SK-N-SH (cell line): ENCODE measurements around the gene MAD1L1. TPM values are rescaled to one million over a fixed set of nuclear protein-coding genes. Genes with fewer than 3 reads are reported as not detected.

Source experiments
- CTCF ChIA-PET: fragments of 300-600, 350-600 bp; formaldehyde crosslinking; extraction: SDS; loops from one replicate; lab custom pipeline; 2021; lab: Yijun Ruan, JAX
- POLR2A ChIA-PET: fragments of 350-600 bp; sonication (Branson Sonifier 250); formaldehyde crosslinking; extraction: SDS; loops from one replicate; lab custom pipeline; 2020; ENCODE audit warnings: antibody characterized with exemption, inconsistent platforms; lab: Yijun Ruan, JAX
- DNase-seq: peaks from one replicate; pipeline ENCODE4 v3.0.0; 2012
- H2AFZ ChIP-seq: fragments of 200-600 bp; sonication (generic); 2 replicates; pipeline ENCODE4 v1.8.1; 2016; ENCODE audit warnings: antibody characterized with exemption, mild to moderate bottlenecking, low read depth
- H3F3A ChIP-seq: fragments of 200-600 bp; sonication (generic); replicated peaks from 2 replicates; pipeline ENCODE3; 2016; ENCODE audit warnings: antibody characterized with exemption, mild to moderate bottlenecking; ENCODE audit not compliant: insufficient read depth
- H3K27ac ChIP-seq, 2 experiments: fragments of 200-500 bp in 1 of 2; fragments of 200-600 bp in 1 of 2; sonication (Bioruptor generic) in 1 of 2; sonication (generic), shearing (Covaris generic) in 1 of 2; 2 replicates each; pipeline versions ENCODE4 v1.5.1 to v1.6.1; 2014 to 2016; ENCODE audit warnings: low read depth in 2 of 2, inconsistent platforms in 1 of 2, low read length in 1 of 2, mild to moderate bottlenecking in 1 of 2, mixed read lengths in 1 of 2
- H3K27me3 ChIP-seq: fragments of 200-600 bp; sonication (generic), shearing (Covaris generic); 2 replicates; pipeline ENCODE4 v1.6.1; 2016; ENCODE audit warnings: mixed run types; ENCODE audit not compliant: insufficient read depth
- H3K36me3 ChIP-seq, 2 experiments: fragments of 200-500 bp in 1 of 2; fragments of 200-600 bp in 1 of 2; sonication (Bioruptor generic) in 1 of 2; sonication (generic) in 1 of 2; replicated peaks in 1 of 2; 2 replicates each; pipeline versions ENCODE3 to v1.5.1; 2014 to 2016; ENCODE audit warnings: low read length in 1 of 2, mild to moderate bottlenecking in 1 of 2; ENCODE audit not compliant: insufficient read depth in 2 of 2, control insufficient read depth in 1 of 2
- H3K4me1 ChIP-seq, 2 experiments: fragments of 200-500 bp in 1 of 2; fragments of 200-600 bp in 1 of 2; sonication (Bioruptor generic) in 1 of 2; sonication (generic), shearing (Covaris generic) in 1 of 2; 2 replicates each; pipeline versions ENCODE4 v1.5.1 to v1.6.1; 2014 to 2016; ENCODE audit warnings: low read depth in 1 of 2, low read length in 1 of 2, mixed run types in 1 of 2; ENCODE audit not compliant: insufficient read depth in 2 of 2, control insufficient read depth in 1 of 2
- H3K4me2 ChIP-seq: fragments of 200-600 bp; sonication (generic), shearing (Covaris generic); 2 replicates; pipeline ENCODE4 v1.6.1; 2017; ENCODE audit warnings: mixed run types
- H3K4me3 ChIP-seq, 2 experiments: fragments of 200-500 bp in 1 of 2; fragments of 200-600 bp in 1 of 2; sonication (Bioruptor generic) in 1 of 2; sonication (generic), shearing (Covaris generic) in 1 of 2; 2 replicates each; pipeline versions ENCODE4 v1.5.1 to v1.8.1; 2014 to 2016; ENCODE audit warnings: low read depth in 2 of 2, inconsistent platforms in 1 of 2, low read length in 1 of 2, mild to moderate bottlenecking in 1 of 2, mixed read lengths in 1 of 2, moderate library complexity in 1 of 2
- H3K79me2 ChIP-seq: fragments of 200-600 bp; sonication (generic); 2 replicates; pipeline ENCODE4 v1.8.1; 2017; ENCODE audit warnings: mild to moderate bottlenecking; ENCODE audit not compliant: insufficient read depth
- H3K9ac ChIP-seq: fragments of 200-600 bp; sonication (generic); 2 replicates; pipeline ENCODE4 v1.6.1; 2017; ENCODE audit warnings: mixed run types
- H3K9me2 ChIP-seq: fragments of 200-600 bp; sonication (generic); 2 replicates; pipeline ENCODE4 v1.6.1; 2017; ENCODE audit warnings: mixed run types
- H3K9me3 ChIP-seq: fragments of 200-600 bp; sonication (generic); 2 replicates; pipeline ENCODE4 v1.6.1; 2017; ENCODE audit warnings: mixed run types, mild to moderate bottlenecking, moderate library complexity
- H4K20me1 ChIP-seq: fragments of 200-600 bp; sonication (generic); 2 replicates; pipeline ENCODE4 v1.6.1; 2017; ENCODE audit warnings: mild to moderate bottlenecking, mixed run types; ENCODE audit not compliant: insufficient read depth
- ELF1 ChIP-seq: IDR thresholded peaks from 2 replicates; pipeline ENCODE4 v1.4.0; 2012
- EZH2phosphoT487 ChIP-seq: fragments of 200-600 bp; sonication (generic); IDR thresholded peaks from 2 replicates; pipeline ENCODE4 v1.6.1; 2017; ENCODE audit warnings: low read depth, mixed run types, mild to moderate bottlenecking, antibody characterized with exemption, moderate library complexity, borderline replicate concordance
- FOSL2 ChIP-seq: IDR thresholded peaks from 2 replicates; pipeline ENCODE4 v1.4.0; 2012; ENCODE audit warnings: low read depth, mild to moderate bottlenecking, moderate library complexity, borderline replicate concordance
- FOXJ3 ChIP-seq: sonication (generic); formaldehyde crosslinking; IDR thresholded peaks from 2 replicates; pipeline ENCODE4 v1.5.1; 2020; ENCODE audit warnings: mild to moderate bottlenecking, missing genetic modification reagents
- GABPA ChIP-seq: IDR thresholded peaks from 2 replicates; pipeline ENCODE4 v1.4.0; 2012; ENCODE audit warnings: low read depth, mild to moderate bottlenecking
- GATA2 ChIP-seq: sonication (generic); formaldehyde crosslinking; IDR thresholded peaks from 2 replicates; pipeline ENCODE4 v1.5.0; 2020; ENCODE audit warnings: mild to moderate bottlenecking, missing genetic modification reagents
- JUND ChIP-seq: IDR thresholded peaks from 2 replicates; pipeline ENCODE4 v1.4.0; 2012
- MEF2A ChIP-seq: IDR thresholded peaks from 2 replicates; pipeline ENCODE4 v1.4.0; 2012; ENCODE audit warnings: low read depth, borderline replicate concordance
- MXI1 ChIP-seq: IDR thresholded peaks from 2 replicates; pipeline ENCODE4 v1.6.1; 2012; ENCODE audit warnings: mild to moderate bottlenecking, low read depth, low read length, improper control_type of control experiment
- NFIC ChIP-seq: IDR thresholded peaks from 2 replicates; pipeline ENCODE4 v1.4.0; 2012; ENCODE audit warnings: borderline replicate concordance
- POLR2AphosphoS5 ChIP-seq: IDR thresholded peaks from 2 replicates; pipeline ENCODE4 v1.6.1; 2012; ENCODE audit warnings: low read depth, low read length
- RAD21 ChIP-seq: IDR thresholded peaks from 2 replicates; pipeline ENCODE4 v1.6.1; 2012; ENCODE audit warnings: mild to moderate bottlenecking, low read length
- SIN3A ChIP-seq: IDR thresholded peaks from 2 replicates; pipeline ENCODE4 v1.6.1; 2012; ENCODE audit warnings: low read depth, mild to moderate bottlenecking, low read length, moderate library complexity, borderline replicate concordance
- TEAD4 ChIP-seq: IDR thresholded peaks from 2 replicates; pipeline ENCODE4 v1.4.0; 2012; ENCODE audit warnings: mild to moderate bottlenecking, borderline replicate concordance; ENCODE audit not compliant: insufficient read depth
- YY1 ChIP-seq: IDR thresholded peaks from 2 replicates; pipeline ENCODE4 v1.4.0; 2012; ENCODE audit warnings: low read depth, mild to moderate bottlenecking
- WGBS: methylation state at CpG from one replicate; pipeline ENCODE4 v1.1.6; 2017; ENCODE audit warnings: low lambda C conversion rate; 5-methylcytosine and 5-hydroxymethylcytosine counted together
- polyA plus RNA-seq, 3 experiments: library from polyadenylated mRNA; depleted of rRNA; stranded (reverse); fragments of >200 nt; gene quantifications; 2 replicates each; pipeline ENCODE4 v1.2.3, GENCODE V29; 2012
- TF ChIP-seq, protein P1 (sequence below): IDR thresholded peaks from 2 replicates; pipeline ENCODE4 v1.6.1; 2012; ENCODE audit warnings: mild to moderate bottlenecking, low read depth, low read length, moderate library complexity
- TF ChIP-seq, protein P2 (sequence below): fragments of 150-350 bp; IDR thresholded peaks from 2 replicates; pipeline ENCODE4 v1.6.1; 2017; ENCODE audit warnings: antibody characterized with exemption, low read length, low read depth, borderline replicate concordance
- TF ChIP-seq, protein P3 (sequence below): IDR thresholded peaks from 2 replicates; pipeline ENCODE4; 2012
- TF ChIP-seq, protein P4 (sequence below): IDR thresholded peaks from 2 replicates; pipeline ENCODE4 v1.4.0; 2012; ENCODE audit warnings: low read depth, borderline replicate concordance
- TF ChIP-seq, protein P5 (sequence below): fragments of 150-350 bp; IDR thresholded peaks from 2 replicates; pipeline ENCODE4 v1.6.1; 2016; ENCODE audit warnings: mild to moderate bottlenecking, low read depth, low read length

The MAD1L1 gene
- polyA plus RNA-seq, 1 of the 3 experiments (the other 2 are of a cell fraction) = 46.2 TPM

DNA sequence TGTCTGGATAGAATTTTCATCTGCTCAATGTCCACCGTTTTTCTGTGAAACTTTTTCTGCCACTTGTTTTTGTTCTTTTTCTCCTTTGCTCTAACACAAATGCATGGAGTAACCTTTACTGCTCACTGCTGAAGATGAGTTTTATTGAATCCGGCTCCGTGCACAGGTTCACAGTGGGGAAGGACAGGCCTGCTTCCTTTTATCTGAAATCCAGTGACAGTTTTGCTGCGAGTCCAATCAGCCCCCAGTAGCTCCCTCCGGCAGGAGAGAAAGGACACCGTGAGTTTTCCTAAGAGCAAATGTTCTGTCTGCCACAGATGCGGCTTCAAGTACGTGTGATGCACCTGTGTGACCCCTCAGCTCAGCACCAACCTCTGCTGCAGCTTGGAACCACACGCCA is 246.8 kb downstream of the MAD1L1 start (continued):
- TF ChIP-seq, protein P1, sequence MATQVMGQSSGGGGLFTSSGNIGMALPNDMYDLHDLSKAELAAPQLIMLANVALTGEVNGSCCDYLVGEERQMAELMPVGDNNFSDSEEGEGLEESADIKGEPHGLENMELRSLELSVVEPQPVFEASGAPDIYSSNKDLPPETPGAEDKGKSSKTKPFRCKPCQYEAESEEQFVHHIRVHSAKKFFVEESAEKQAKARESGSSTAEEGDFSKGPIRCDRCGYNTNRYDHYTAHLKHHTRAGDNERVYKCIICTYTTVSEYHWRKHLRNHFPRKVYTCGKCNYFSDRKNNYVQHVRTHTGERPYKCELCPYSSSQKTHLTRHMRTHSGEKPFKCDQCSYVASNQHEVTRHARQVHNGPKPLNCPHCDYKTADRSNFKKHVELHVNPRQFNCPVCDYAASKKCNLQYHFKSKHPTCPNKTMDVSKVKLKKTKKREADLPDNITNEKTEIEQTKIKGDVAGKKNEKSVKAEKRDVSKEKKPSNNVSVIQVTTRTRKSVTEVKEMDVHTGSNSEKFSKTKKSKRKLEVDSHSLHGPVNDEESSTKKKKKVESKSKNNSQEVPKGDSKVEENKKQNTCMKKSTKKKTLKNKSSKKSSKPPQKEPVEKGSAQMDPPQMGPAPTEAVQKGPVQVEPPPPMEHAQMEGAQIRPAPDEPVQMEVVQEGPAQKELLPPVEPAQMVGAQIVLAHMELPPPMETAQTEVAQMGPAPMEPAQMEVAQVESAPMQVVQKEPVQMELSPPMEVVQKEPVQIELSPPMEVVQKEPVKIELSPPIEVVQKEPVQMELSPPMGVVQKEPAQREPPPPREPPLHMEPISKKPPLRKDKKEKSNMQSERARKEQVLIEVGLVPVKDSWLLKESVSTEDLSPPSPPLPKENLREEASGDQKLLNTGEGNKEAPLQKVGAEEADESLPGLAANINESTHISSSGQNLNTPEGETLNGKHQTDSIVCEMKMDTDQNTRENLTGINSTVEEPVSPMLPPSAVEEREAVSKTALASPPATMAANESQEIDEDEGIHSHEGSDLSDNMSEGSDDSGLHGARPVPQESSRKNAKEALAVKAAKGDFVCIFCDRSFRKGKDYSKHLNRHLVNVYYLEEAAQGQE = no peak
- no peak for TF ChIP-seq MXI1
- no peak for TF ChIP-seq SIN3A
- TF ChIP-seq FOSL2 = no peak
- TF ChIP-seq YY1 = no peak
- no peak for TF ChIP-seq TEAD4
- no peak for TF ChIP-seq FOXJ3 (CRISPR knock-in tag)
- TF ChIP-seq, protein P2, sequence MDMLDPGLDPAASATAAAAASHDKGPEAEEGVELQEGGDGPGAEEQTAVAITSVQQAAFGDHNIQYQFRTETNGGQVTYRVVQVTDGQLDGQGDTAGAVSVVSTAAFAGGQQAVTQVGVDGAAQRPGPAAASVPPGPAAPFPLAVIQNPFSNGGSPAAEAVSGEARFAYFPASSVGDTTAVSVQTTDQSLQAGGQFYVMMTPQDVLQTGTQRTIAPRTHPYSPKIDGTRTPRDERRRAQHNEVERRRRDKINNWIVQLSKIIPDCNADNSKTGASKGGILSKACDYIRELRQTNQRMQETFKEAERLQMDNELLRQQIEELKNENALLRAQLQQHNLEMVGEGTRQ = no peak
- no peak for TF ChIP-seq MEF2A
- no peak for TF ChIP-seq RAD21
- TF ChIP-seq, protein P3, sequence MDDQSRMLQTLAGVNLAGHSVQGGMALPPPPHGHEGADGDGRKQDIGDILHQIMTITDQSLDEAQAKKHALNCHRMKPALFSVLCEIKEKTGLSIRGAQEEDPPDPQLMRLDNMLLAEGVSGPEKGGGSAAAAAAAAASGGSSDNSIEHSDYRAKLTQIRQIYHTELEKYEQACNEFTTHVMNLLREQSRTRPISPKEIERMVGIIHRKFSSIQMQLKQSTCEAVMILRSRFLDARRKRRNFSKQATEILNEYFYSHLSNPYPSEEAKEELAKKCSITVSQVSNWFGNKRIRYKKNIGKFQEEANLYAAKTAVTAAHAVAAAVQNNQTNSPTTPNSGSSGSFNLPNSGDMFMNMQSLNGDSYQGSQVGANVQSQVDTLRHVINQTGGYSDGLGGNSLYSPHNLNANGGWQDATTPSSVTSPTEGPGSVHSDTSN = no peak
- TF ChIP-seq, all 33 proteins: peak for 0

DNA sequence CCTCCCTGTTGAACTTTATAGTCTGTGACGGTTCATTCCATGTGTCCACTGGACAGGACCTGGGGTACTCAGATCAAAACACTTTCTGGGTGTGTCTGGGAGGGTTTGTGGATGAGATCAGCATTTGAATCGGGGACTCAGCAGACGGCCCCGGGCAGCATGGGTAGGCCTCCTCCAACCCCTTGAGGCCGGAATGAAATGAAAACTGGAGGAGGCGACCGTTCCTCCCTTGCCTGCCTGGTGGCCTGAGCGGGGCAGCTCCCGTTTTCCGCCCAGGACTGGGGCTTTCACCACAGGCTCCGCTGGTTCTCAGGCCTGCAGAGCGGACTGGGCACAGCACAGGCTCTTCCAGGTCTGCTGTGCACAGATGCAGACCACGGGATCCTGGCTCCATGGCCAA is 247.7 kb downstream of the MAD1L1 start:
- H3K4me1 ChIP-seq = peaks cover 0 to 15% of the 10 kb centered on the region in 2 experiments; a peak in 1 of 4 replicates
- TF ChIP-seq GABPA (no peak), POLR2AphosphoS5 (no peak), RAD21 (no peak), SIN3A (no peak), GATA2 (CRISPR knock-in tag) (no peak), NFIC (no peak), MXI1 (no peak), JUND (no peak), EZH2phosphoT487 (no peak), ELF1 (no peak)
- TF ChIP-seq, protein P4, sequence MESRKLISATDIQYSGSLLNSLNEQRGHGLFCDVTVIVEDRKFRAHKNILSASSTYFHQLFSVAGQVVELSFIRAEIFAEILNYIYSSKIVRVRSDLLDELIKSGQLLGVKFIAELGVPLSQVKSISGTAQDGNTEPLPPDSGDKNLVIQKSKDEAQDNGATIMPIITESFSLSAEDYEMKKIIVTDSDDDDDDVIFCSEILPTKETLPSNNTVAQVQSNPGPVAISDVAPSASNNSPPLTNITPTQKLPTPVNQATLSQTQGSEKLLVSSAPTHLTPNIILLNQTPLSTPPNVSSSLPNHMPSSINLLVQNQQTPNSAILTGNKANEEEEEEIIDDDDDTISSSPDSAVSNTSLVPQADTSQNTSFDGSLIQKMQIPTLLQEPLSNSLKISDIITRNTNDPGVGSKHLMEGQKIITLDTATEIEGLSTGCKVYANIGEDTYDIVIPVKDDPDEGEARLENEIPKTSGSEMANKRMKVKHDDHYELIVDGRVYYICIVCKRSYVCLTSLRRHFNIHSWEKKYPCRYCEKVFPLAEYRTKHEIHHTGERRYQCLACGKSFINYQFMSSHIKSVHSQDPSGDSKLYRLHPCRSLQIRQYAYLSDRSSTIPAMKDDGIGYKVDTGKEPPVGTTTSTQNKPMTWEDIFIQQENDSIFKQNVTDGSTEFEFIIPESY = no peak
- TF ChIP-seq, protein P5, sequence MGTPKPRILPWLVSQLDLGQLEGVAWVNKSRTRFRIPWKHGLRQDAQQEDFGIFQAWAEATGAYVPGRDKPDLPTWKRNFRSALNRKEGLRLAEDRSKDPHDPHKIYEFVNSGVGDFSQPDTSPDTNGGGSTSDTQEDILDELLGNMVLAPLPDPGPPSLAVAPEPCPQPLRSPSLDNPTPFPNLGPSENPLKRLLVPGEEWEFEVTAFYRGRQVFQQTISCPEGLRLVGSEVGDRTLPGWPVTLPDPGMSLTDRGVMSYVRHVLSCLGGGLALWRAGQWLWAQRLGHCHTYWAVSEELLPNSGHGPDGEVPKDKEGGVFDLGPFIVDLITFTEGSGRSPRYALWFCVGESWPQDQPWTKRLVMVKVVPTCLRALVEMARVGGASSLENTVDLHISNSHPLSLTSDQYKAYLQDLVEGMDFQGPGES = no peak
- TF ChIP-seq, protein P2 = no peak
- TF ChIP-seq, protein P3 = no peak

More for the DNA sequence above, 247.7 kb downstream of the MAD1L1 start:
- WGBS = 93% methylated on average over 9 of the region's 13 CpGs
- Histone ChIP-seq H3F3A (peaks cover 6% of the 10 kb centered on the region), H3K36me3 (peaks cover 0 to 5% of the 10 kb centered on the region in 2 experiments), H3K27me3 (no peaks in the 10 kb centered on the region), H3K4me3 (no peak overlapping the region), H3K27ac (no peak overlapping the region), H3K79me2 (no peaks in the 10 kb centered on the region), H3K9ac (no peak overlapping the region), H3K9me3 (no peaks in the 10 kb centered on the region), H3K9me2 (no peaks in the 10 kb centered on the region), H4K20me1 (no peaks in the 10 kb centered on the region), H2AFZ (no peak overlapping the region), H3K4me2 (no peak overlapping the region)
- ChIA-PET POLR2A (no interaction called here), CTCF (interaction anchor here (0.6 kb wide), 1 partner anchor 8 kb away, joined by 3 read pairs; no protein-coding TSS in a partner anchor)
- DNase-seq = no peak
